Mesendoderm (in vitro differentiated cells): ENCODE results near the gene ITM2A.

ENCODE experiments used
- DNase-seq: peaks from one replicate; pipeline ENCODE4 v3.0.0; 2013
- H2AK5ac ChIP-seq: 2 replicates; pipeline ENCODE4 v1.6.1; 2013; ENCODE audit warnings: low read length, inconsistent platforms
- H2BK120ac ChIP-seq: 2 replicates; pipeline ENCODE4 v1.6.1; 2013; ENCODE audit warnings: low read depth, mild to moderate bottlenecking, low read length, moderate library complexity, mixed read lengths
- H2BK15ac ChIP-seq: replicated peaks from 2 replicates; pipeline ENCODE4 v1.6.1; 2013; ENCODE audit warnings: low read depth, mild to moderate bottlenecking, moderate library complexity
- H2BK5ac ChIP-seq: 2 replicates; pipeline ENCODE4 v1.6.1; 2013; ENCODE audit warnings: low read length, inconsistent platforms
- H3K18ac ChIP-seq: 2 replicates; pipeline ENCODE4 v1.6.1; 2013; ENCODE audit warnings: mild to moderate bottlenecking, low read length, mixed read lengths
- H3K23ac ChIP-seq: one replicate; pipeline ENCODE4 v1.6.1; 2013; ENCODE audit warnings: low read length
- H3K27ac ChIP-seq: 2 replicates; pipeline ENCODE4 v1.5.1; 2013; ENCODE audit warnings: low read depth, mild to moderate bottlenecking, inconsistent platforms, low read length, moderate library complexity
- H3K27me3 ChIP-seq: 2 replicates; pipeline ENCODE4 v1.6.1; 2013; ENCODE audit warnings: low read length, control low read depth, mild to moderate bottlenecking, inconsistent platforms; ENCODE audit not compliant: insufficient read depth, poor library complexity
- H3K36me3 ChIP-seq: 2 replicates; pipeline ENCODE4 v1.6.1; 2013; ENCODE audit warnings: low read length, inconsistent platforms; ENCODE audit not compliant: control insufficient read depth, insufficient read depth
- H3K4ac ChIP-seq: one replicate; pipeline ENCODE4 v1.6.1; 2013; ENCODE audit warnings: low read depth, mild to moderate bottlenecking, low read length, moderate library complexity
- H3K4me1 ChIP-seq: 2 replicates; pipeline ENCODE4 v1.6.1; 2013; ENCODE audit warnings: low read depth, low read length, inconsistent platforms; ENCODE audit not compliant: control insufficient read depth
- H3K4me2 ChIP-seq: 2 replicates; pipeline ENCODE4 v1.6.1; 2013; ENCODE audit warnings: low read length
- H3K4me3 ChIP-seq: 2 replicates; pipeline ENCODE4 v1.5.1; 2013; ENCODE audit warnings: mild to moderate bottlenecking, low read length
- H3K56ac ChIP-seq: one replicate; pipeline ENCODE4 v1.6.1; 2013; ENCODE audit warnings: low read length
- H3K79me1 ChIP-seq: 2 replicates; pipeline ENCODE4 v1.6.1; 2013; ENCODE audit warnings: low read length, inconsistent platforms
- H3K79me2 ChIP-seq: 2 replicates; pipeline ENCODE4 v1.6.1; 2013; ENCODE audit warnings: mild to moderate bottlenecking, low read length; ENCODE audit not compliant: control insufficient read depth, insufficient read depth
- H3K9ac ChIP-seq: 2 replicates; pipeline ENCODE4 v1.6.1; 2013; ENCODE audit warnings: low read length, inconsistent platforms
- H4K5ac ChIP-seq: one replicate; pipeline ENCODE4 v1.6.1; 2013; ENCODE audit warnings: low read length
- H4K8ac ChIP-seq: one replicate; pipeline ENCODE4 v1.6.1; 2013; ENCODE audit warnings: low read depth, mild to moderate bottlenecking, control low read depth, low read length, moderate library complexity
- WGBS: extraction: QIAGEN DNeasy Blood & Tissue Kit; methylation state at CpG from one replicate; pipeline ENCODE4 v1.1.7; 2013; ENCODE audit warnings: low lambda C conversion rate, missing lambda C conversion rate; ENCODE audit not compliant: insufficient coverage; ENCODE audit errors: extremely low coverage; 5-methylcytosine and 5-hydroxymethylcytosine counted together

ITM2A gene

DNA sequence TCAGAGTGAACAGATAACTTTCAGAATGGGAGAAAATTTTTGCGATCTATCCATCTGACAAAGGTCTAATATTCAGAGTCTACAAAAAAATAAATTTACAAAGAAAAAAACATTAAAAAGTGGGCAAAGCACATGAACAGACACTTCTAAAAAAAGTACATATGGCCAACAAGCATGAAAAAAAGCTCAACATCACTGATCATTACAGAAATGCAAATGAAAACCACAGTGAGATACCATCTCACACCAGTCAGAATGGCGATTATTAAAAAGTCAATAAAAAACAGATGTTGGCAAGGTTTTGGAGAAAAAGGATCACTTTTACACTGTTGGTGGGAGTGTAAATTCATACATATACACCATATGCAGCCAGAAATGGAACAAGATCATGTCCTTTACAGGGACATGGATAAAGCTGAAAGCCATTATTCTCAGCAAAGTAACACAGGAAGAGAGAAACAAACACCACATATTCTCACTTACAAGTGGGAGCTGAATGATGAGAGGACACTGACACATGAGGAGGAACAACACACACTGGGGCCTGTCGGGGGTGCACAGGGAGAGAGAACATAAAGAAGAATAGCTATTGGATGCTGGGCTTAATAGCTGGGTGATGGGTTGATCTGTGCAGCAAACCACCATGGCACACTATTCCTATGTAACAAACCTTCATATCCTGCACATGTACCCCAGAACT lies 41.6 kb upstream of the ITM2A start:
- no peak overlapping the region for H2AK5ac ChIP-seq
- no peak overlapping the region for H3K4ac ChIP-seq
- no peak overlapping the region for H4K8ac ChIP-seq
- H3K27ac ChIP-seq: no peak overlapping the region
- H2BK120ac ChIP-seq: no peak overlapping the region
- DNase-seq: no peak
- no peaks in the 10 kb centered on the region for H3K79me2 ChIP-seq
- no peak overlapping the region for H3K23ac ChIP-seq
- H3K4me2 ChIP-seq: no peak overlapping the region
- H2BK5ac ChIP-seq: no peak overlapping the region
- H3K27me3 ChIP-seq: no peaks in the 10 kb centered on the region
- H3K79me1 ChIP-seq: no peaks in the 10 kb centered on the region
- no peak overlapping the region for H2BK15ac ChIP-seq
- WGBS: no CpG with 5 or more reads among the region's 3 CpGs
- no peaks in the 10 kb centered on the region for H3K36me3 ChIP-seq
- H4K5ac ChIP-seq: no peak overlapping the region
- H3K18ac ChIP-seq: no peak overlapping the region
- no peak overlapping the region for H3K4me3 ChIP-seq
- no peaks in the 10 kb centered on the region for H3K4me1 ChIP-seq
- no peak overlapping the region for H3K9ac ChIP-seq
- no peak overlapping the region for H3K56ac ChIP-seq

GRCh38 chrX:79400623-79401022 lies 33.5 kb upstream of the ITM2A start:
- Histone ChIP-seq H3K27ac (no peak overlapping the region), H3K27me3 (no peaks in the 10 kb centered on the region), H3K4me2 (no peak overlapping the region)

GRCh38 chrX:79375340-79375739 lies 8.2 kb upstream of the ITM2A start:
- no peak overlapping the region for H2BK120ac ChIP-seq
- no peak overlapping the region for H3K4ac ChIP-seq
- no peak overlapping the region for H3K4me3 ChIP-seq
- no peak overlapping the region for H4K8ac ChIP-seq
- H2AK5ac ChIP-seq: no peak overlapping the region
- H2BK5ac ChIP-seq: no peak overlapping the region
- H3K79me1 ChIP-seq: no peaks in the 10 kb centered on the region
- no peak for DNase-seq
- H3K9ac ChIP-seq: no peak overlapping the region
- no peaks in the 10 kb centered on the region for H3K27me3 ChIP-seq
- H4K5ac ChIP-seq: no peak overlapping the region
- no peaks in the 10 kb centered on the region for H3K79me2 ChIP-seq
- no peaks in the 10 kb centered on the region for H3K4me1 ChIP-seq
- H3K18ac ChIP-seq: no peak overlapping the region
- H3K27ac ChIP-seq: no peak overlapping the region
- no peak overlapping the region for H3K4me2 ChIP-seq
- no peaks in the 10 kb centered on the region for H3K36me3 ChIP-seq
- no peak overlapping the region for H3K56ac ChIP-seq
- H3K23ac ChIP-seq: no peak overlapping the region
- H2BK15ac ChIP-seq: no peak overlapping the region
- no CpG with 5 or more reads among the region's 2 CpGs for WGBS

More at GRCh38 chrX:79400623-79401022, 33.5 kb upstream of the ITM2A start:
- H3K23ac ChIP-seq: no peak overlapping the region
- H3K79me2 ChIP-seq: no peaks in the 10 kb centered on the region
- H2AK5ac ChIP-seq: no peak overlapping the region
- H3K56ac ChIP-seq: no peak overlapping the region
- H2BK15ac ChIP-seq: no peak overlapping the region
- no peak overlapping the region for H4K5ac ChIP-seq
- no peak overlapping the region for H3K4ac ChIP-seq
- WGBS: no CpG with 5 or more reads among the region's 4 CpGs
- no peak overlapping the region for H2BK5ac ChIP-seq
- no peaks in the 10 kb centered on the region for H3K79me1 ChIP-seq
- DNase-seq: peak; percentile 4
- no peak overlapping the region for H4K8ac ChIP-seq
- H3K9ac ChIP-seq: no peak overlapping the region
- no peaks in the 10 kb centered on the region for H3K4me1 ChIP-seq
- no peak overlapping the region for H2BK120ac ChIP-seq
- H3K36me3 ChIP-seq: no peaks in the 10 kb centered on the region
- no peak overlapping the region for H3K4me3 ChIP-seq
- H3K18ac ChIP-seq: no peak overlapping the region

GRCh38 chrX:79371640-79372039 lies 4.5 kb upstream of the ITM2A start:
- Histone ChIP-seq H3K79me2 (no peaks in the 10 kb centered on the region), H3K9ac (no peak overlapping the region), H3K4me2 (no peak overlapping the region), H4K8ac (no peak overlapping the region), H3K23ac (no peak overlapping the region), H3K36me3 (no peaks in the 10 kb centered on the region), H3K56ac (no peak overlapping the region), H3K79me1 (no peaks in the 10 kb centered on the region), H3K4ac (no peak overlapping the region), H3K18ac (no peak overlapping the region), H3K4me1 (no peaks in the 10 kb centered on the region), H2BK120ac (no peak overlapping the region), H4K5ac (no peak overlapping the region), H3K27me3 (no peaks in the 10 kb centered on the region), H3K27ac (no peak overlapping the region), H2BK15ac (no peak overlapping the region), H2BK5ac (no peak overlapping the region), H3K4me3 (no peak overlapping the region), H2AK5ac (no peak overlapping the region)
- DNase-seq: no peak
- WGBS: no CpG with 5 or more reads among the region's 1 CpG

GRCh38 chrX:79371101-79371500 lies 4.0 kb upstream of the ITM2A start:
- no peaks in the 10 kb centered on the region for H3K36me3 ChIP-seq
- no peak overlapping the region for H3K9ac ChIP-seq
- no peak overlapping the region for H3K23ac ChIP-seq
- no peak overlapping the region for H4K5ac ChIP-seq
- H3K79me1 ChIP-seq: no peaks in the 10 kb centered on the region
- no peak overlapping the region for H3K56ac ChIP-seq
- no peak overlapping the region for H3K4ac ChIP-seq
- no CpG with 5 or more reads among the region's 2 CpGs for WGBS
- no peak overlapping the region for H4K8ac ChIP-seq
- no peak overlapping the region for H3K27ac ChIP-seq
- H3K18ac ChIP-seq: no peak overlapping the region
- no peak overlapping the region for H2BK120ac ChIP-seq
- H2BK5ac ChIP-seq: no peak overlapping the region
- H2BK15ac ChIP-seq: no peak overlapping the region
- no peak overlapping the region for H2AK5ac ChIP-seq
- H3K79me2 ChIP-seq: no peaks in the 10 kb centered on the region
- H3K27me3 ChIP-seq: no peaks in the 10 kb centered on the region
- H3K4me2 ChIP-seq: no peak overlapping the region
- no peaks in the 10 kb centered on the region for H3K4me1 ChIP-seq
- no peak for DNase-seq
- no peak overlapping the region for H3K4me3 ChIP-seq

- Histone ChIP-seq H3K79me1 (no peaks in the 10 kb centered on the region), H3K36me3 (no peaks in the 10 kb centered on the region), H3K4me2 (no peak overlapping the region), H3K27ac (no peak overlapping the region), H3K4me1 (no peaks in the 10 kb centered on the region), H2AK5ac (no peak overlapping the region), H2BK120ac (no peak overlapping the region), H3K27me3 (no peaks in the 10 kb centered on the region), H3K79me2 (no peaks in the 10 kb centered on the region), H3K9ac (no peak overlapping the region), H2BK5ac (no peak overlapping the region), H3K18ac (no peak overlapping the region), H3K4me3 (no peak overlapping the region), H4K5ac (no peak overlapping the region), H3K23ac (no peak overlapping the region), H2BK15ac (no peak overlapping the region), H3K56ac (no peak overlapping the region), H3K4ac (no peak overlapping the region), H4K8ac (no peak overlapping the region)
- no CpG with 5 or more reads among the region's 1 CpG for WGBS
- DNase-seq: no peak
Measured at GRCh38 chrX:79369871-79370270, 2.7 kb upstream of the ITM2A start.
